HG02588 (cell line): Measurements from ENCODE around the gene RGMB.
"Not testable (repeated sequence)": the region's sequence is repeated elsewhere in the genome, so short reads cannot be mapped to it uniquely, and the experiment has no call there.

Source experiments
- ATAC-seq: cut with Tn5 transposase; IDR thresholded peaks from one replicate; pipeline ENCODE4 v1.9.1; 2021; ENCODE audit warnings: mild to moderate bottlenecking, moderate library complexity; ENCODE audit not compliant: unreplicated experiment

The RGMB gene, protein sequence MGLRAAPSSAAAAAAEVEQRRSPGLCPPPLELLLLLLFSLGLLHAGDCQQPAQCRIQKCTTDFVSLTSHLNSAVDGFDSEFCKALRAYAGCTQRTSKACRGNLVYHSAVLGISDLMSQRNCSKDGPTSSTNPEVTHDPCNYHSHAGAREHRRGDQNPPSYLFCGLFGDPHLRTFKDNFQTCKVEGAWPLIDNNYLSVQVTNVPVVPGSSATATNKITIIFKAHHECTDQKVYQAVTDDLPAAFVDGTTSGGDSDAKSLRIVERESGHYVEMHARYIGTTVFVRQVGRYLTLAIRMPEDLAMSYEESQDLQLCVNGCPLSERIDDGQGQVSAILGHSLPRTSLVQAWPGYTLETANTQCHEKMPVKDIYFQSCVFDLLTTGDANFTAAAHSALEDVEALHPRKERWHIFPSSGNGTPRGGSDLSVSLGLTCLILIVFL

DNA sequence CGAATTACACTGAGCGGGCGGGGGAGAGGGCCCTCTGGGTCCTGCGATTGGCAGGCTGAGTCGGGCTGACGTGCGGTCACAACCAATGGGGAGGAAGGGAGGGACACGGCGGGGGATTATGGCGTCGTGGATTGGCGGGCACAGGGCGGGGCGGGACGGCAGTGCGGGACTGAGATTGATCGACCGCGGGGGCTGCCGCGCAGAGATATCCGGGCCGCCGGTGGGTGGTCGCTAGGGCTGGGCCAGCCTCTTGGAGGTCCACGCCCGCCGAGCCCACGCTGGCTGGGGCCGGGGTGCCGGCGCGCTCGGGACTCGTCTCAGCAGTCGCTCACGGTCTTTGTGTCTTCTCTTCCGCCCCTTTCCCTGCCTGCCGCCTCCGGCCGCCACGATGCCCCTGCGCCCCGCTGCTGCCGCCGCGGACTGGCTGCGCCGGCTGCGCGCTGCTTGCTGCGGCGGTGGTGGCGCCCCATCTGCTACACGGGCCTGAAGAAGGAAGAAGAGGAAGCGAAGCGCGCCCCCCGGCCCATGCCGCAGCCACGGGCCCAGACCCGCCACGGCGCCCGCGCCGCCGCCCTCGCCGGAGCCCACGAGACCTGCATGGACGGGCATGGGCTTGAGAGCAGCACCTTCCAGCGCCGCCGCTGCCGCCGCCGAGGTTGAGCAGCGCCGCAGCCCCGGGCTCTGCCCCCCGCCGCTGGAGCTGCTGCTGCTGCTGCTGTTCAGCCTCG, at the start of gene RGMB:
TSS of gene RGMB (plus strand) at position 200 of the 728 bp plus-strand sequence. CDS start at position 608, 408 bp downstream.
- peak; percentile 92 for ATAC-seq

DNA sequence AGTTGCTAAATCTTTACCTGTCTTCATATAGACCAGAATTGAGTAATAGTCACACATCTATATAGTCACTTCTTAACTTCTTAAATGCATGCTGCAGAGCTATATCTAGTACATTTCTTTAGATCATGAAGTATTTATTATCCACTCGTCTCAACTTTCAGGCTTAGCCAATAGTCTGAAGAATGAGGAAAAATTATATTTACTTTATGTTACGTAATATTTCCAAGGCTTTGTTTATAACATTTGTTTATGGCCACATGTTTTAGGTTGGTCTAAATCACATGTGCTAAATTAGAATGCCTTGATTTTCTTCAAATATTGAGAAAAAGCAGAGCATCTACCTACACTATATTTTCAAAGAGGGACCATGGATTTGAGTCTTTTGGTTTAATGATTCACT, 47.2 kb upstream of the RGMB start:
- no peak for ATAC-seq

DNA sequence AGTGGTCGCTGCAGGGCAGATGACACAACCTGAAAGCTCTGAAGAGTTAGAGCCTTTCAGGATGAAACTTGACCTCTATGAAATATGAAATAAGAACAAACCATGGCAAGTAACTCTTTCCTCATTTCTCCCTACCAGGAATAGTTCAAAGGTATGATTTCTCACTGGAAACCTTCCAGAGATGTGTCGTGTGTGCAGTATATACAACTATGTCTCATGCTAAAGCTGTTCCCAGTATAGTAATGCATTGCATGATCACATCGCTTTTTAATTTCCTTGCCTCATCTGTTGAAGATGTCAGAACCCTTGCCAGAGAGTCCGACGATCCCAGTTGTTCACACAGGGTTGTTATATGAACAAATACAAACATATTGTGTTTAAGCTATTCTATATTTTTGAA, 45.8 kb upstream of the RGMB start:
- ATAC-seq, result no peak

DNA sequence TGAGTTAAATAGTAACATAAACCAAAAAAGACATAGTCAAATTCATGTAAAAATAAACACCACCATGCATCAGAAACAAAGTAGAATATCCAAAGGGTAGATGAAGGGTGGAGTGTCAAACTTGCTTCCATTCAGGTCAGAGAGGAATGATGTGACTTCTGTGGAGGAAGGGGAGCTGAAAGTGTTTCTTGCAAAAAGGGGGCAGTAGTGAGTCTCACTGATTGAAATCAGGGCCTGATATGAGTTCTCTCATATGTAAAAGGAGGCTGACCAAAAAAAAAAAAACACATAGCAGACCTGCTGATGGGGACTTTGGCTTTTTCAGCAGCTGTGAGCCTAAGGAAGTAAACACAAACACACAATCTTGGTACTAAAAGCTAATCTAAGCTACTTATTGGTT, 38.8 kb upstream of the RGMB start:
- no peak for ATAC-seq

DNA sequence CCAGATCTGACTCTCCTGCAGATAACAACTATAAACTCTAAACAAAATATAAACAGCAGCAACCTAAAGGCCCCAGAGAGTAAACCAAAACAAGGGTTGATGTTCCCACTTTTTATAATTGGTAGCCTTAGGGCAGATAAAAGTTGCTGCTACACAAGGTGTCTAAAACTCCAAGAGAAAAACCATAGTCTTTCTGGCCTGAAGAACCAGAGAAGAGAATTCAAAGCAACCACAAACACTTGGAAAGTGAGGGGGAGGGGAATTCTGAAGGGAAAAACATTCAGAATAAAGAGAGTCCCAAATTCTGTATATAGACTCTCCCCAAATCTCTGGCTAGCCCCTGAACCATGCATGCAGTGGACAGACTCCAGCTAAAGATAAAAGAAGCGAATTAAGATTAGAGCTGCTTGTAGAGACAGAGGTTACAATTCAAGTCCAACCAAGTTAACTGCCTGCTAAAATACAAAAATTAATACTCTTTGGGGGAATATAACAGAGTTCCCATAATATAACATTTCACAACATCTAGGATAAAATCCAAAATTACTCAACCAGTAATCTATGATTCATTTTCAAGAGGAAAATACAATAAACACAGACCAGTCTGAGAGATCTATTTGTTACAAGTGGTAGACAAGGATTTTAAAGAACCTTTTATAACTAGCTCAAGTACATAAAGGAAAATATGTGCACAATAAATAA, 37.5 kb upstream of the RGMB start:
- ATAC-seq, result no peak

DNA sequence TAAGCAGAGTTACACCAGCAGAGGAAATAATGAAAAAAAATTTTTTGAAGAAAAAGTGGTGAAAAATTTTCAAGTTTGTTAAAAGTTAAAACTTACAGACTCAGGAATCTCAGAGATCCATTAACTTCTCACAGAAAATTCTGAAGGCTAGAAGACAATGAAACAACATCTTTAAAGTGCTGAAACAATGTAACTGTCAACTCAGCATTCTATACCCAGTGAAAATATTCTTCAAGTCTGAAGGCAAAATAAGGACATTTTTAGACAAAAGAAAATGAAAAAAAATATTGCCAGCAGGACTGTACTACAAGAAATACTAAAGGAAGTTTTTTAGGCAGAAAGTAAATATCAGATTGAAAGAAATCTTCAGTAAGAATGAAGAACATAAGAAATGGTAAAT, 36.7 kb upstream of the RGMB start:
- no peak for ATAC-seq

DNA sequence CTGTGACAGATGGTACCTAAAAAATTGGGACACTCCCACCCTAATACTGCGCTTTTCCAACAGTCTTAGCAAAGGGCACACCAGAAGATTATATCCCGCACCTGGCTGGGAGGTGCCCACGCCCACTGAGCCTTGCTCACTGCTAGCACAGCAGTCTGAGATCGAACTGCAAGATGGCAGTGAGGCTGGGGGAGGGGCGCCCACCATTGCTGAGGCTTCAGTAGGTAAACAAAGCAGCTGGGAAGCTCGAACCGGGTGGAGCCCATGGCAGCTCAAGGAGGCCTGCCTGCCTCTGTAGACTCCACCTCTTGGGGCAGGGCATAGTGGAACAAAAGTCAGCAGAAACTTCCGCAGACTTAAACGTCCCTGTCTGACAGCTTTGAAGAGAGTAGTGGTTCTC, 36.0 kb upstream of the RGMB start:
- not testable (repeated sequence) for ATAC-seq

DNA sequence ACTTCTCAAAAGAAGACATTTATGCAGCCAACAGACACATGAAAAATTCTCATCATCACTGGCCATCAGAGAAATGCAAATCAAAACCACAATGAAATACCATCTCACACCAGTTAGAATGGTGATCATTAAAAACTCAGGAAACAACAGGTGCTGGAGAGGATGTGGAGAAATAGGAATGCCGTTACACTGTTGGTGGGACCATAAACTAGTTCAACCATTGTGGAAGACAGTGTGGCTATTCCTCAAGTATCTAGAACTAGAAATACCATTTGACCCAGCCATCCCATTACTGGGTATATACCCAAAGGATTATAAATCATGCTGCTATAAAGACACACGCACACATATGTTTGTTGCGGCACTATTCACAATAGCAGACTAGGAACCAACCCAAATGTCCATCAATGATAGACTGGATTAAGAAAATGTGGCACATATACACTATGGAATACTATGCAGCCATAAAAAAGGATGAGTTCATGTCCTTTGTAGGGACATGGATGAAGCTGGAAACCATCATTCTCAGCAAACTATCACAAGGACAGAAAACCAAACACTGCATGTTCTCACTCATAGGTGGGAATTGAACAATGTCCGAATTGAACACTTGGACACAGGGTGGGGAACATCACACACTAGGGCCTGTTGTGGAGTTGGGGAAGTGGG, 34.8 kb upstream of the RGMB start:
- ATAC-seq, result not testable (repeated sequence)

DNA sequence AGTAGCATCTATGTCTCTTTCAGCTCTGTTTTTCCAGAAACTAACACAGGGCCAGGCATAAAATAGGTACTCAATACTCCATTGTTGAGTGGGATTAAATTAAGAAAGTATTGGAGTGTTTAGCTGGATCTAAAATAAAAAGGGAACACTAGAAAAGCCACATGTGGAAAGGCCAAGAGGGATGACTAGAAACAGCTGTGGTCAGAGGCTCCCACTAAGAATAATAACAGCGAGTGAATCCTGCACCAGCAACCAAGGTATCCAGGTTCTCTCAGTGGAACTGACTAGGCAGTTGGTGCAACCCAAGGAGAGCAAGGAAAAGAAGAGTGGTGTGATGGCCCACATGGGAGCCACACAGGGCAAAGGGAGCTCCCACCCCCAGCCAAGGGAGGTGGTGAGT, 31.5 kb upstream of the RGMB start:
- no peak for ATAC-seq

DNA sequence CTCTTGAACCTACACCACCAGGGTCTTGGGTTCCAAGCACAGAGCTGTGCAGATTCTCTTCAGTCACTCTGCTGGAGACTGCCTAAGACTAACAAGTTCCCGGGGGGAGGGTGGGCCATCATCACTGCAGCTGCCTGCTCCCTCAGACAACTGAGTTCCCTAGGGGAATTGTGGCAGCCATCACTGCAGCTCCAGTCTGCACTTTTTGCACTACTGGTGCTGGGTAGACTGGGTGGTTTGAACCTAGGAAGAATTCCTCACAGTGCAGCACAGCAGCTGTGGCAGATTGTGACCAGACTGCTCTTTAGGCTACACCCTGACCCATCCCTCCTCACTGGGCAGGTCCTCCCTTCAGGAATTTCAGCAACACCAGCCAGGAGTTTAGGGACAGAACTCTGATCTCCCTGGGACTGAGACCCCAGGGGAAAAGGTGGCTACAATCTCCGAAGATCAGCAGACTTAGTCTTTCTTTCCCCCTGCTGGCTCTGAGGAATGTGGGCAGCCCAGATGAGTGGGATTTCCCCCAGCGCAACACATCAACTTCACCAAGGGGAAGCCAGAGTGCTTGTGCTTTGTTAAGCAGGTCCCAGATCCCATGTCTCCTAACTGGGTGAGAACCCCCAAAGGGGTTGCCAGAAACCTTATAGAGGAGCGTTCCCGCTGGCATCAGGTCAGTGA, 30.9 kb upstream of the RGMB start:
- ATAC-seq, result no peak

DNA sequence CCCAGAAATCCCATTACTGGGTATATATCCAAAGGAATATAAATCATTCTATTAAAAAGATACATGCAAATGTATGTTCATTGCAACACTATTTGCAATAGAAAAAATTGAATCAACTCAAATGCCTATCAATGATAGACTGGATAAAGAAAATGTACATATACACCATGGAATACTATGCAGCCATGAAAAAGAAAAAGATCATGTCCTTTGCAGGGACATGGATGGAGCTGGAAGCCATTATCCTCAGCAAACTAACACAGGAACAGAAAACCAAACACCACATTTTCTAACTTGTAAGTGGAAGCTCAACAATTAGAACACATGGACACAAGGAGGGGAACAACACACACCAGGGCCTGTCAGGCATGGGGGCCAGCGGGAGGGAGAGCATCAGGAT, 25.2 kb upstream of the RGMB start:
- not testable (repeated sequence) for ATAC-seq

DNA sequence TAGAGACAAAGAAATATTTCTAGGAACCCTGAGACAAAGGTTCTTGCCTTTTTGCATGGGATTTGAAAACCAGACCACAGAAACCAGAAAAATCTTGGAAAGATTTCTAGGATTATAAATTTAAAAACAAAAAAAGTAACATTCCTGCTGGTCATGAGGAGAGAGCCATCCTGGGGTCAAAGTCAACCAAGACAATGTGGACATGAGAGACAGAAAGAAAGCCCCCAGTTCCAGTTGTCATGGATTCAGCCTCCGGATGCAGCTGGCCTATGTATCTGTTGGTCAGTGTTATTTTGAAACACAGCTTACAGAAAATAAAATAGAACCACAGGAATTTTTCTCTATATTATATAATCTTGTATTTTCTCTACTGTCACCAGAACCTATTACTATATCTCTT, 24.4 kb upstream of the RGMB start:
- ATAC-seq, result no peak

DNA sequence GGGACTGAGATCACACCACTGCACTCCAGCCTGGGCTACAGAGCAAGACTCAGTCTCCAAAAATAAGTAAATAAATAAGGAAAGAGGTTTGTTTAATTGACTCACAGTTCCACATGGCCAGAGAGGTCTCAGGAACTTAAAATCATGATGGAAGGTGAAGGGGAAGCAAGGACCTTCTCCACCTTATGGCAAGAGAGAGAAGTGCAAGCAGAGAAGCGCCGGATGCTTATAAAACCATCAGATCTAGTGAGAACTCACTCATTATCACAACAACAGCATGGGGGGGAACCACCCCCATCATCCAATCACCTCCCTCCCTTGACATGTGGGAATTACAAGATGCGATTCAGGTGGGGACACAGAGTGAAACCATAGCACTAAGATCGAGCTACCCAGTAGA, 22.8 kb upstream of the RGMB start:
- no peak for ATAC-seq

DNA sequence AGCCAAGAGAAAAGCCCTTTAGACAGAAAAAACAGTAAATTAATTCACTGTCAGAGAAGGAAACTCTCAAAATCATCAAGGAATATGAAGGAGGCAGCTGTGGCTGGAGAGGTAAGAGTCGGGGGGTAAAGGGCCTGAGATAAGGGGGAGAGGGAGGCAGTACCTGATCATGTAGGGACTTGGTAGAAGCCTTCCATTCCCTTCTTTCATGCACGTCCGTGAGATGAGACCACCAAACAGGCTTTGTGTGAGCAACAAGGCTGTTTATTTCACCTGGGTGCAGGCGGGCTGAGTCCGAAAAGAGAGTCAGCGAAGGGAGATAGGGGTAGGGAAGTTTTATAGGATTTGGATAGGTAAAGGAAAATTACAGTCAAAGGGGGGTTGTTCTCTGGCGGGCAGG, 21.1 kb upstream of the RGMB start:
- ATAC-seq, result not testable (repeated sequence)

DNA sequence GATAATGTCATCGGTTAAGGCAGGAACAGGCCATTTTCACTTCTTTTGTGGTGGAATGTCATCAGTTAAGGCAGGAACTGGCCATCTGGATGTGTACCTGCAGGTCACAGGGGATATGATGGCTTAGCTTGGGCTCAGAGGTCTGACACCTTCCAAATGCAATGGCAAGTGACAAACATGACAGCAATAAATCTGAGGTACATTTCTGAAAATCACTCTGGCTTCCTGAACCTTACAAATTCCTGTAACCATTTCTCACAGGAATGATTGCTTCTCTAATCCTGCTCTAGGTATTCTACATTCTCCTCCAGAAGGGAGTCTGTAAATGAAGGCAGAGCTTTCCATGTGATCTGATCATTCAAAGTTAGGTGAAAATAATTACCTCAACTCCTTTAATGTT, 20.7 kb upstream of the RGMB start:
- not testable (repeated sequence) for ATAC-seq

DNA sequence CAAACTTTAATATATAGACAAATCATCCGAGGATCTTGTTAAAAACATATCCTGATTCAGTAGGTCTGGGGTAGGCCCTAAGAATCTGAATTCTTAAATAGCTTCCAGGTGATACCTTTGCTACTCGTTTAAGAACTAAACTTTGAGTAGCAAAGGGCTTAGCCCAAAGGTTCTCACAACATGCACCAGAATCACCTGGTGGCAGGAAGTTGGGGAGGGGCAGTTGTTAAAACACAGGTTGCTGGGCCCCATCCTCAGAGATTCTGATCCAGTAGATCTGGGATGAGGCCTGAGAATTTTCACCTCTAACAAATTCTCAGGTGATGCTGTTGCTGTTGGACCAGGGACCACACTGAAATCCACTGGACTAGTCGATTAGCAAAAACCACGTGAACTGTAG, 20.0 kb upstream of the RGMB start:
- no peak for ATAC-seq

DNA sequence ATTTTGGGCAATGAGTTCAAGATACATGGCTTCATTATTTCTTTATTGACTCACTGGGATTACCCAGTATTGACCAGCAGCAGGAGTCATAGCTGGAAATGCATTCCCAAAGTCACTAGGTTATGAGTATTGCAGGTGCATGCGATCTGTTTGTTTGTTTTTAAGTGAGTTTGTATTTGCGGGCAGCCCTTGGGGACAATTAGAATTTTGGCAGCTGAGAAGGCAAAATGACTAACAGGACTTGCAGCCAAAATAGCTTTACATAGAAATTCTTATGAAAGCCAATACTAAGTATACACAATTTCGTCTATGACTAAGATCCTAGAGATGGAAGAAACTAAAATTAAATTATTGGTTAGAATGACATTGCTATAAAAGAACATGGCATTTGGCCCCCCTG, 18.1 kb upstream of the RGMB start:
- ATAC-seq, result no peak

DNA sequence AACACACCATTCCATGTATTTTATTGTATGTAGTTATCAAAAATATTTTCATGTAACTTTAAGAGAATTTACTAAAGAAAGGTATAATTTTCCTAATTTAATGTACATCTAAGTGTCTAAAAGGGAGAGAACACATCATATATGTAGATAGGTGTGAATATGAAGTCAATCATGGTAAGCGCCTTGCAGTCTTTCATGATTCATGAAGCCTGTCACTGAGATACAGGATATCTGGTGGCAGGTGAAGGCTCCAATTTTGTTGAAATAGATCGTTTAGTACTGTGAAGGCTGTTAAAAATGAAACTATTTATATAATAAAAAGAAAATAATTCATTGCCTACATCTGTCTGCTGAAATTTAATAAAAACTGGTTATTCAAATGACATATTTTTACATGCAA, 15.5 kb upstream of the RGMB start:
- no peak for ATAC-seq

DNA sequence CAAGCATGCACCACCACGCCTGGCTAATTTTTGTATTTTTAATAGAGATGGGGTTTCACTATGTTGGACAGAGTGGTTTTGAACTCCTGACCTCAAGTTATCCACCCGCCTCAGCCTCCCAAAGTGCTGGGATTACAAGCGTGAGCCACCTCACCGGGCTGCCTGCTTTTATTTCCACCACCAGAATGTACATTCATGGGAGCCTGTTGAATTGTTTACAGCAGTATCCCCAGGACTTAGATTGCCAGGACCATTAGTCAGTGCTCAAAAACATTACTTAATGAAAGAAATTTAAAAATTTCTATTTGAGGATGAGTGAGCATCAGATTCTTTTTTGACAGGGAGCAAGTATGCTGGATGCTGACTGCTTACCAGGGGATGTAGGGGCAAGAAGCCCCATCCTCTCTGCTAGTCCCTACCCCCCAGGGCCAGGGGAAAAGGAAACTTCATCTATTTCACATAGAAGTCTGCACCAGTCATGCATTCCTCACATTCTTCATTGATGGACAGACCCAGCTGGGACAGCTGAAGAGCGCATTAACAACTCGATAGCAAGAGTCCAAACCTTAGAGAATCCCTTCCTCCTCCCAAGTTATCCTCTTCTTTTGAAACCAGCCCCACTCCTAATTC, 10.3 kb upstream of the RGMB start:
- no peak for ATAC-seq

DNA sequence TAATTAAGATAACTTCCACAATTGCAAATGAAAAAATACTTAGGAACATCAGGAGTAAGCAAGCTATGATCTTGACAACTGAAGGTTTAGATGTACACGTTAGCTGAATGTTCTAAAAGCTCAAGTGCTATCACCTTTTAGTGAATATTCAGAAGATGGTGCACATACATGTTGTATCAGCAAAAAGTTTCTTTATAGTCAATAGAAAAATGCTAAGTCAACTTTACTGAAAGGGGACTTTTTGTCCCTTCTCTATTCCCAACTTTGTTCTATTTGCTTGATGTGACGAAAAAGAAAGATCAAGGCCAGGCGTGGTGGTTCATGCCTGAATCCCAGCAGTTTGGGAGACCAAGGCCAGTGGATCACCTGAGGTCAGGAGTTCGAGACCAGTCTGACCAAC, 7.6 kb upstream of the RGMB start:
- ATAC-seq, result no peak
